Omental fat pad (tissue), 4 donors: ENCODE measurements around the gene GSE1. TPM values are rescaled to one million over a fixed set of nuclear protein-coding genes. Genes with fewer than 3 reads are reported as not detected.

Source experiments
- ATAC-seq: fragments of 150-250 bp; one replicate; pipeline ENCODE4 v1.9.1; 2016; ENCODE audit warnings: mild to moderate bottlenecking, moderate library complexity; ENCODE audit not compliant: low FRiP score
- DNase-seq: peaks from one replicate; pipeline ENCODE4 v3.0.0-alpha.2; 2019; ENCODE audit warnings: low spot score
- CTCF ChIP-seq, 3 donors: fragments of 450-650 bp; IDR thresholded peaks; one replicate each; pipeline ENCODE4 v1.5.1; 2016 to 2017; ENCODE audit warnings: antibody characterized with exemption in 3 of 3, mild to moderate bottlenecking in 3 of 3, moderate library complexity in 2 of 3
- total RNA-seq, 4 donors: library from RNA; depleted of rRNA; stranded (reverse); fragments of >200 nt; gene quantifications; one replicate each; pipeline ENCODE4 v1.1.0, GENCODE V29; 2016

GSE1 gene
- total RNA-seq = 100 to 1,000 TPM in 2 of 4 donors, 10 to 100 TPM in 2; 50.9 to 181 (median 90.9) TPM

- DNase-seq (peak; percentile 59), ATAC-seq (peak; percentile 34)
- no peak for TF ChIP-seq CTCF (IDR thresholded peaks at IDR 0.05)
These were observed at the start of gene GSE1 for GRCh38 chr16:85612801-85613603. TSS of gene GSE1 (plus strand) at chr16:85613322. CDS start at chr16:85613392, 70 bp downstream.

GRCh38 chr16:85563515-85564276, 49.4 kb upstream of the GSE1 start:
- TF ChIP-seq CTCF (IDR thresholded peaks at IDR 0.05) = no peak
- ATAC-seq = peak; percentile 54
- no peak for DNase-seq

- DNase-seq = no peak
- no peak for TF ChIP-seq CTCF (IDR thresholded peaks at IDR 0.05)
- no peak for ATAC-seq
These were observed 48.7 kb upstream of the GSE1 start for GRCh38 chr16:85564277-85565051.

GRCh38 chr16:85565340-85565739, 47.8 kb upstream of the GSE1 start:
- DNase-seq (no peak), ATAC-seq (no peak)
- no peak for TF ChIP-seq CTCF (IDR thresholded peaks at IDR 0.05)

- no peak for ATAC-seq
These were observed 47.2 kb upstream of the GSE1 start for GRCh38 chr16:85565801-85566526.

More at GRCh38 chr16:85565801-85566526, 47.2 kb upstream of the GSE1 start:
- DNase-seq = no peak
- TF ChIP-seq CTCF (IDR thresholded peaks at IDR 0.05) = no peak
